ENCODE results near the gene ANKRD40. TPM values are rescaled to one million over a fixed set of nuclear protein-coding genes. Genes with fewer than 3 reads are reported as not detected.
A peak's percentile ranks its signal among the peaks of the same experiment; 100 is the strongest.
"Not testable (repeated sequence)": the region's sequence is repeated elsewhere in the genome, so short reads cannot be mapped to it uniquely, and the experiment has no call there.

ANKRD40 gene
- total RNA-seq, 1 donor from 2014 or later, result 47.0 TPM

GRCh38 chr17:50724622-50725021 is 16.9 kb upstream of the ANKRD40 start:
- H3K36me3 Mint-ChIP-seq (ENCODE audit: low read depth), result peaks cover 12% of the 10 kb centered on the region
- intact Hi-C loops (cut with micrococcal nuclease); H3K27ac Mint-ChIP-seq; H3K27me3 Mint-ChIP-seq (ENCODE audit: insufficient read depth); H3K9me3 Mint-ChIP-seq; DNase-seq (ENCODE audit: low spot score); H3K4me3 Mint-ChIP-seq: not testable (repeated sequence)
- peaks cover 47% of the 10 kb centered on the region for H3K4me1 Mint-ChIP-seq (ENCODE audit: low read depth)

GRCh38 chr17:50722746-50723145 is 15.0 kb upstream of the ANKRD40 start:
- peaks cover 37% of the 10 kb centered on the region for H3K4me1 Mint-ChIP-seq (ENCODE audit: low read depth)
- intact Hi-C loops (cut with micrococcal nuclease), result no loop called here

GRCh38 chr17:50721194-50722010 is 13.7 kb upstream of the ANKRD40 start:
- DNase-seq (ENCODE audit: low spot score), result no peak

More at GRCh38 chr17:50722746-50723145, 15.0 kb upstream of the ANKRD40 start:
- H3K27me3 Mint-ChIP-seq (ENCODE audit: insufficient read depth), result no peaks in the 10 kb centered on the region
- H3K36me3 Mint-ChIP-seq (ENCODE audit: low read depth), result peaks cover 13% of the 10 kb centered on the region
- no peak overlapping the region for H3K27ac Mint-ChIP-seq
- DNase-seq (ENCODE audit: low spot score), result no peak
- H3K9me3 Mint-ChIP-seq, result no peaks in the 10 kb centered on the region
- peak overlapping the region; percentile 88 for H3K4me3 Mint-ChIP-seq

GRCh38 chr17:50719924-50720794 is 12.4 kb upstream of the ANKRD40 start:
- Mint-ChIP-seq H3K4me1 (ENCODE audit: low read depth) (peaks cover 28% of the 10 kb centered on the region), H3K27me3 (ENCODE audit: insufficient read depth) (no peaks in the 10 kb centered on the region), H3K9me3 (no peaks in the 10 kb centered on the region), H3K36me3 (ENCODE audit: low read depth) (peaks cover 13% of the 10 kb centered on the region), H3K4me3 (peak overlapping the region; percentile 88), H3K27ac (peak overlapping the region; percentile 98)
- intact Hi-C loops (cut with micrococcal nuclease), result loop anchor here (1.0 kb wide), 2 partner anchors 12 to 173 kb away; partner anchors contain the start of gene SPATA20
- no peak for DNase-seq (ENCODE audit: low spot score)

More at GRCh38 chr17:50721194-50722010, 13.7 kb upstream of the ANKRD40 start:
- intact Hi-C loops (cut with micrococcal nuclease), result no loop called here
- peaks cover 28% of the 10 kb centered on the region for H3K4me1 Mint-ChIP-seq (ENCODE audit: low read depth)
- H3K27ac Mint-ChIP-seq, result peak overlapping the region; percentile 98
- peak overlapping the region; percentile 88 for H3K4me3 Mint-ChIP-seq
- H3K36me3 Mint-ChIP-seq (ENCODE audit: low read depth), result peaks cover 13% of the 10 kb centered on the region
- no peaks in the 10 kb centered on the region for H3K9me3 Mint-ChIP-seq
- no peaks in the 10 kb centered on the region for H3K27me3 Mint-ChIP-seq (ENCODE audit: insufficient read depth)

- intact Hi-C loops (cut with micrococcal nuclease), result loop anchor here (1.0 kb wide), 2 partner anchors 11 to 172 kb away; partner anchors contain the start of gene SPATA20
- DNase-seq (ENCODE audit: low spot score), result peak; percentile 95
These were observed 11.6 kb upstream of the ANKRD40 start, which contains the start of gene LUC7L3 for GRCh38 chr17:50719144-50719923. TSS of gene LUC7L3 (plus strand) at chr17:50719603. CDS start at chr17:50719733, 130 bp downstream.

GRCh38 chr17:50715471-50715870 is 7.8 kb upstream of the ANKRD40 start:
- intact Hi-C loops (cut with micrococcal nuclease), result no loop called here
- Mint-ChIP-seq H3K4me1 (ENCODE audit: low read depth) (peaks cover 5% of the 10 kb centered on the region), H3K27ac (no peak overlapping the region), H3K9me3 (no peaks in the 10 kb centered on the region), H3K27me3 (ENCODE audit: insufficient read depth) (peaks cover 3% of the 10 kb centered on the region), H3K36me3 (ENCODE audit: low read depth) (peaks cover 1% of the 10 kb centered on the region), H3K4me3 (no peak overlapping the region)
- DNase-seq (ENCODE audit: low spot score), result no peak

More at GRCh38 chr17:50719144-50719923, 11.6 kb upstream of the ANKRD40 start, which contains the start of gene LUC7L3:
- Mint-ChIP-seq H3K9me3 (no peaks in the 10 kb centered on the region), H3K27me3 (ENCODE audit: insufficient read depth) (no peaks in the 10 kb centered on the region), H3K4me1 (ENCODE audit: low read depth) (peaks cover 28% of the 10 kb centered on the region), H3K27ac (peak within 1 kb of the TSS; percentile 98), H3K4me3 (peak within 1 kb of the TSS; percentile 88), H3K36me3 (ENCODE audit: low read depth) (peaks cover 13% of the 10 kb centered on the region)

GRCh38 chr17:50712641-50713040 is 4.9 kb upstream of the ANKRD40 start:
- Mint-ChIP-seq H3K36me3 (ENCODE audit: low read depth) (no peaks in the 10 kb centered on the region), H3K27ac (no peak overlapping the region), H3K27me3 (ENCODE audit: insufficient read depth) (peaks cover 3% of the 10 kb centered on the region), H3K4me1 (ENCODE audit: low read depth) (peaks cover 22% of the 10 kb centered on the region), H3K4me3 (no peak overlapping the region), H3K9me3 (no peaks in the 10 kb centered on the region)
- no peak for DNase-seq (ENCODE audit: low spot score)
- intact Hi-C loops (cut with micrococcal nuclease), result no loop called here

- Mint-ChIP-seq H3K4me3 (no peak overlapping the region), H3K4me1 (ENCODE audit: low read depth) (peaks cover 22% of the 10 kb centered on the region), H3K36me3 (ENCODE audit: low read depth) (no peaks in the 10 kb centered on the region), H3K27ac (no peak overlapping the region), H3K27me3 (ENCODE audit: insufficient read depth) (peaks cover 3% of the 10 kb centered on the region), H3K9me3 (no peaks in the 10 kb centered on the region)
- intact Hi-C loops (cut with micrococcal nuclease), result no loop called here
- no peak for DNase-seq (ENCODE audit: low spot score)
These were observed 2.9 kb upstream of the ANKRD40 start for GRCh38 chr17:50710650-50711049.

- Mint-ChIP-seq H3K36me3 (ENCODE audit: low read depth) (peaks cover 2% of the 10 kb centered on the region), H3K27ac (peak overlapping the region; percentile 35), H3K27me3 (ENCODE audit: insufficient read depth) (peaks cover 3% of the 10 kb centered on the region), H3K4me1 (ENCODE audit: low read depth) (peaks cover 25% of the 10 kb centered on the region), H3K9me3 (no peaks in the 10 kb centered on the region), H3K4me3 (peak overlapping the region; percentile 85)
- intact Hi-C loops (cut with micrococcal nuclease), result no loop called here
- no peak for DNase-seq (ENCODE audit: low spot score)
These were observed 2.3 kb upstream of the ANKRD40 start for GRCh38 chr17:50710025-50710424.

- not testable (repeated sequence) for H3K27me3 Mint-ChIP-seq (ENCODE audit: insufficient read depth); DNase-seq (ENCODE audit: low spot score); H3K36me3 Mint-ChIP-seq (ENCODE audit: low read depth); H3K9me3 Mint-ChIP-seq
- Mint-ChIP-seq H3K27ac (peak overlapping the region; percentile 92), H3K4me3 (peak overlapping the region; percentile 85), H3K4me1 (ENCODE audit: low read depth) (peaks cover 27% of the 10 kb centered on the region)
- intact Hi-C loops (cut with micrococcal nuclease), result loop anchor here (5.0 to 10.0 kb wide), 2 partner anchors 312 to 446 kb away; partner anchors contain the start of genes LRRC59 and NME1
These were observed 1.3 kb upstream of the ANKRD40 start for GRCh38 chr17:50709053-50709452.

- Mint-ChIP-seq H3K36me3 (ENCODE audit: low read depth) (peaks cover 9% of the 10 kb centered on the region), H3K27ac (peak overlapping the region; percentile 92), H3K27me3 (ENCODE audit: insufficient read depth) (peaks cover 3% of the 10 kb centered on the region), H3K9me3 (no peaks in the 10 kb centered on the region), H3K4me3 (peak overlapping the region; percentile 85), H3K4me1 (ENCODE audit: low read depth) (peaks cover 34% of the 10 kb centered on the region)
- DNase-seq (ENCODE audit: low spot score), result no peak
- intact Hi-C loops (cut with micrococcal nuclease), result loop anchor here (1.0 to 10.0 kb wide), 4 partner anchors 11 to 446 kb away; partner anchors contain the start of genes LRRC59, LUC7L3, NME1 and SPATA20
These were observed 611 bp upstream of the ANKRD40 start for GRCh38 chr17:50708050-50709000.
